Astrocyte of the spinal cord (primary cell): ENCODE data around the gene GALNT14.
"Not testable (repeated sequence)": the region's sequence is repeated elsewhere in the genome, so short reads cannot be mapped to it uniquely, and the experiment has no call there.

Source experiments
- DNase-seq: peaks from one replicate; pipeline ENCODE4 v3.0.0; 2011; ENCODE audit warnings: low read depth, low spot score
- H3K4me3 ChIP-seq: 2 replicates; pipeline ENCODE4 v1.5.1; 2011; ENCODE audit warnings: low read depth, mild to moderate bottlenecking, low read length, moderate library complexity
- in situ Hi-C: cut with HindIII; loops from 2 replicates; pipeline ENCODE4 v1.10.0; 2017; ENCODE audit warnings: low sequenced_read_pairs
- TF ChIP-seq, protein P1 (sequence below): IDR thresholded peaks from 2 replicates; pipeline ENCODE4 v1.5.1; 2012; ENCODE audit warnings: low read depth, mild to moderate bottlenecking, low read length, inconsistent platforms

GALNT14 gene

DNA sequence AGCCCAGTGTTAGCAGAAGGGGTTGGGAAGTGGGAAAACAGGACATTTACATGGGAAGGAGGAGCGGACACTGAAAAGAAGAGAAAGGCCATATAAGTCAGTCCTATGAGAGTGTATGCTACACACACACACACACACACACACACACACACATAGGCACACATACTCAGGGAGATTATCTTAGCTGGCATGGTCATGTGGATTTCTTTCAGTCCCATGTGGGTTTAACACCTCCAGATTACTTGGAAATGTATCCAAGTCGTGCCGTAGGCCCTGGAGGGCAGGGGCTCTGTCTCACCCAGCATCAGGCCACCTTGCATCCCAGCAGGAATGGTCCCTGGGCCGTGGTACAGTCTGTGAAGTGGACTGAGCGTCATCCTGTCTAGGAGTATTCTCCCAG lies 217.7 kb downstream of the GALNT14 start:
- TF ChIP-seq, protein P1, sequence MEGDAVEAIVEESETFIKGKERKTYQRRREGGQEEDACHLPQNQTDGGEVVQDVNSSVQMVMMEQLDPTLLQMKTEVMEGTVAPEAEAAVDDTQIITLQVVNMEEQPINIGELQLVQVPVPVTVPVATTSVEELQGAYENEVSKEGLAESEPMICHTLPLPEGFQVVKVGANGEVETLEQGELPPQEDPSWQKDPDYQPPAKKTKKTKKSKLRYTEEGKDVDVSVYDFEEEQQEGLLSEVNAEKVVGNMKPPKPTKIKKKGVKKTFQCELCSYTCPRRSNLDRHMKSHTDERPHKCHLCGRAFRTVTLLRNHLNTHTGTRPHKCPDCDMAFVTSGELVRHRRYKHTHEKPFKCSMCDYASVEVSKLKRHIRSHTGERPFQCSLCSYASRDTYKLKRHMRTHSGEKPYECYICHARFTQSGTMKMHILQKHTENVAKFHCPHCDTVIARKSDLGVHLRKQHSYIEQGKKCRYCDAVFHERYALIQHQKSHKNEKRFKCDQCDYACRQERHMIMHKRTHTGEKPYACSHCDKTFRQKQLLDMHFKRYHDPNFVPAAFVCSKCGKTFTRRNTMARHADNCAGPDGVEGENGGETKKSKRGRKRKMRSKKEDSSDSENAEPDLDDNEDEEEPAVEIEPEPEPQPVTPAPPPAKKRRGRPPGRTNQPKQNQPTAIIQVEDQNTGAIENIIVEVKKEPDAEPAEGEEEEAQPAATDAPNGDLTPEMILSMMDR = no peak
- no peak overlapping the region for H3K4me3 ChIP-seq
- no peak for DNase-seq
- in situ Hi-C loops = no loop called here

DNA sequence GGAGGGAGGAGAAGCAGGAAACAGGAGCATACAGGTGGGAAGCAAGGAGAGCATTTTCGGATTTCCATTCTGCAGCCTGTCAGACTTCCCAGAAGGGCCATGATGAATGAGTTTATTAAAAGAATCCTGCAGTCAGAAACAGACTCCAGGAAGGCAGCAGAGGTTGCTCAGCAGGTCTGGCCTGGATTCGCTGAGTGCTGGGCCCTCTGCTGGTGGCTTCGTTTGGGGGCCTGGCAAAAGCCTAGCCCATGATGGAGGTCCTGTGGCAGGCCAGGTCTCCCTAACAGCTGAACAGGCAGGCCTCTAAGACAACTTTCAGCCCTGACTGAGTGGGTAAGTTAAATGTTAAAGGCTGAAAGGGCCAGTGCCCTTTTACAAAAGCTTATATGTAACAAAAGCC lies 222.8 kb downstream of the GALNT14 start:
- no peak for DNase-seq
- no peak overlapping the region for H3K4me3 ChIP-seq
- in situ Hi-C loops = no loop called here
- TF ChIP-seq, protein P1 = no peak

DNA sequence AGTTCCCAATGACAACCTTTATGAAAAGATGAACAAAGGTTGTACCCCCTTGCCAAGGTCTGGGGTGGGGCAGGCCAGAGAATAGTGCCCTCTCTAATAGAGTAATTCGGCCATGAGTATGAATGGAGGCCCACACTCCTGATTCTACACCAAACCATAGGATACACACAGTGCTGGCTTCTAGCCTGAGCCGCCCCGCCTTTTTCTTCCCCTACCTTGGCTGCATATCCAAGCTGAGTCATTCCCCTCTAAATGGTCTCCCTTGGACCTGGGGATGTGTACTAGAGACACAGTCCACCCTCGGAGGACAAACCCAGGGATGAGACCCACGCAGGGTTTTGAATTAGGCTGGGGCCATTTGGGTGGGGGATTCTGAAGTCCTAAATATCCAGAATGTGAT lies 223.8 kb downstream of the GALNT14 start:
- no peak overlapping the region for H3K4me3 ChIP-seq
- TF ChIP-seq, protein P1 = no peak
- in situ Hi-C loops = no loop called here
- DNase-seq = no peak

DNA sequence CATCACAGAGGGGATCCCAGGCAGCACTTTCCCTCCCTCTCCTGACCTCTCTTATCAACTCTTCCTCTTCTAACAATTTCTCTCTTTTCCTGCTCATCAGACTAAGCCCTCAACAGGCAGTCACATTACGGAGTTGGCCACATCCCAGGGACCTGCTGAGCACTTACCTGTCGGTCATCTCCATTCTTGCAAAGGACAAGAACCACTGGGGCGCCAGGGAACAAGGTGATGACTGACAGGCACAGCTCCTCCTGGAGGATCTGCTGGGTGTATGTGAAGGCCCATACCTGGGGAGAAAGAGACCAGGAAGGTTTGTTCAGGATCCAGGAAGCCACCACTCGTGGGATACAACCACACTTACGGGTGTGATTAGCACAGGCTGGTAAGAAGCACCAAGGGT lies 226.2 kb downstream of the GALNT14 start:
- TF ChIP-seq, protein P1 = no peak
- DNase-seq = no peak
- in situ Hi-C loops = no loop called here
- no peak overlapping the region for H3K4me3 ChIP-seq

DNA sequence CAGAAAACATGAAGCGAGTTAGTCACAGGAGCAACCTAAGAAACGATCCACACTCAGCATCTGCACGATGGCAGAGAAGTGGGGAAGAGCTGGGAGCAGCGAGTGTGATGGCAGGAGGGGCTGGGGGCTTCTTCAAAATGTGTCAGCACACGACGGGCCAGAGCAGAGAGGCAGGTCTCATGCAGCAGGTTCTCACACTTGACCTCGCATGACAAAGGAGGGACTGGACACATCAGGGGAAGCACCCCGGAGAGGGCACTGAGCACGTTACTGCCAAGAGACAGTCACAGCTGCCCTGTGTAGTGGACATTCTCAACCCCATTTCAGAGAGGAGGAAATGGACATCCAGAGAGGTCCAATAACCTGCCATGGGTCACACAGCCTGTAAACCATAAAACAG lies 226.9 kb downstream of the GALNT14 start:
- in situ Hi-C loops = no loop called here
- TF ChIP-seq, protein P1 = no peak
- DNase-seq = no peak
- no peak overlapping the region for H3K4me3 ChIP-seq

DNA sequence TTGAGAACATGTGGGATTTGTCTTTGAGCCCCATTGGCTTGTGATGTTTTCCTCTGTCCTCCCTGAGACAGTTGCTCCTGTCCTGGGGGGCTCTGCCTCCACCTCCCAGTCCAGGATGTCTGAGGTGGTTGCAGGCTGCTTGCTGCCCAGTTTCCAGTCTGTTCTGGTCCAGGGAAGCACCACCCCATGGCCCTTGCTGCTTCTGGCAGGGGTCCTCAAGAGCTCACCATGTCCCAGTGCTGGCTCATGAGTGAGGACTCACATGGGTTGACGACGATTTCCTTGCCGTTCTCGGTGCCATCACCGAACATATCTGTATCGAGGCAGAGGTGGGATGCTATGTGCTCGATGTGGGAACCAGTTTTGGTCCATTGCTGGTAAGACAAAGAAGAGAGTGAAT lies 227.6 kb downstream of the GALNT14 start:
- no peak overlapping the region for H3K4me3 ChIP-seq
- in situ Hi-C loops = no loop called here
- no peak for DNase-seq
- TF ChIP-seq, protein P1 = no peak

DNA sequence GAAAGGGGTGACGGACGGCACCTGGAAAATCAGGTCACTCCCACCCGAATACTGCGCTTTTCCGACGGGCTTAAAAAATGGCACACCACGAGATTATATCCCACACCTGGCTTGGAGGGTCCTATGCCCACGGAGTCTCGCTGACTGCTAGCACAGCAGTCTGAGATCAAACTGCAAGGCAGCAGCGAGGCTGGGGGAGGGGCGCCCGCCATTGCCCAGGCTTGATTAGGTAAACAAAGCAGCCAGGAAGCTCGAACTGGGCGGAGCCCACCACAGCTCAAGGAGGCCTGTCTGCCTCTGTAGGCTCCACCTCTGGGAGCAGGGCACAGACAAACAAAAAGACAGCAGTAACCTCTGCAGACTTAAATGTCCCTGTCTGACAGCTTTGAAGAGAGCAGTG lies 233.8 kb downstream of the GALNT14 start:
- in situ Hi-C loops, H3K4me3 ChIP-seq, DNase-seq: not testable (repeated sequence)
